Mesothelial cell of epicardium (in vitro differentiated cells): ENCODE data around the gene RAD51B. TPM values are rescaled to one million over a fixed set of nuclear protein-coding genes. Genes with fewer than 3 reads are reported as not detected.

Experiments
- DNase-seq, 2 experiments: peaks; one replicate each; pipeline ENCODE4 v3.0.0; 2021; ENCODE audit warnings: low spot score in 2 of 2; ENCODE audit not compliant: unreplicated experiment in 2 of 2
- H3K27ac Mint-ChIP-seq: 2 replicates; pipeline ENCODE4 v1.8.0; 2021; ENCODE audit warnings: mixed read lengths
- H3K27me3 Mint-ChIP-seq: 2 replicates; pipeline ENCODE4 v1.8.0; 2021; ENCODE audit warnings: low read depth, mixed read lengths
- H3K36me3 Mint-ChIP-seq: 2 replicates; pipeline ENCODE4 v1.8.0; 2021; ENCODE audit warnings: mixed read lengths
- H3K4me1 Mint-ChIP-seq: 2 replicates; pipeline ENCODE4 v1.8.0; 2021; ENCODE audit warnings: mixed read lengths
- H3K4me3 Mint-ChIP-seq: 2 replicates; pipeline ENCODE4 v1.8.0; 2021; ENCODE audit warnings: mild to moderate bottlenecking, moderate library complexity, mixed read lengths
- H3K9me3 Mint-ChIP-seq: 2 replicates; pipeline ENCODE4 v1.8.0; 2021; ENCODE audit warnings: mixed read lengths
- total RNA-seq: library from RNA; stranded (reverse); gene quantifications from 3 replicates; pipeline ENCODE4 v1.2.1, GENCODE V29; 2021
- TF ChIP-seq, protein P1 (sequence below): fragments of 200-600 bp; sonication (generic); IDR thresholded peaks from one replicate; pipeline ENCODE4 v1.5.0; 2021; ENCODE audit warnings: antibody characterized with exemption; ENCODE audit not compliant: unreplicated experiment

Gene RAD51B
- 34.7 to 38.5 TPM (median 34.8 TPM) in 3 replicates for total RNA-seq

DNA sequence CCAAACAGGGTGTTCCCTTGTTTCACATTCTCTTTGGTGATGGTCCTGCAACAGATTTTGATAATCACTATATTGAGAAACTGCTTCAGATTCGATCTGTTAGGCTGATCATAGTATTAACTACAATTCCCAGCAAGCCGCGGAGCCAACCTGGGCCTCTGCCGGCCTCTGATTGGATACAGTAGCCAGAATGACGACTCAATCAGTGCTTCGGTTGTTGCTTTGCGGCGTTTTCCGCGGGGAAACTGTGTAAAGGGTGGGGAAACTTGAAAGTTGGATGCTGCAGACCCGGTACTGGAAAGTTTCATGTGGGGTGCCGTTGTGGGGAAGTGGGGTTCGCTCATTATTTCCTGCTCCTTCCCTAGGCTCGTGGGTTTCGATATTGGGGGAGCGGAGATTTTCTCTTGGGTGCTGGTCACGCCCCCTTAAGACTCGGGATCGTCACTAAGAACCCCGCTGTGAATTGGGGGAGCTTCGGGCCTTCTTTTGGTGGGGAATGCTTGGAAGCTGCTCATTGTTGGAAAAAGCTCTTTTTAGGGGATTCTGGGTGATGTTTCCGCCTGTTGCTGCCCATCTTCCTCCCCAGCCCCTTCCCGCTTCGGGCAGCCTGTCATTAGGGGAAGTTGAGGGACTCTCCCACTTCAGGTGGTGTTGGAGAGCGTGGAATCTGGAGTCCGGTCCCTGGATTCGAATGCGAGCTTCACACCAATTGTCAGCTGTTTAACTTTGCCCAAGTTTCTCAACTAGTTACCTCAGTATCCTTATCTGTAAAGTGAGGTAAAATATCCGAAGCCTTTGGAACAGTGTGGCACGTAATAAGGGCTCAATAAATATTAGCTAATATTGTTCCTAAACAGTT, at the start of gene RAD51B:
RAD51B (plus strand) TSS at position 217 of the 859 bp plus-strand sequence.
- Mint-ChIP-seq H3K27ac (peak within 1 kb of the TSS; percentile 95), H3K4me3 (peak within 1 kb of the TSS; percentile 99), H3K4me1 (peaks cover 27% of the 10 kb centered on the region), H3K27me3 (no peaks in the 10 kb centered on the region), H3K9me3 (no peaks in the 10 kb centered on the region), H3K36me3 (no peaks in the 10 kb centered on the region)
- TF ChIP-seq, protein P1, sequence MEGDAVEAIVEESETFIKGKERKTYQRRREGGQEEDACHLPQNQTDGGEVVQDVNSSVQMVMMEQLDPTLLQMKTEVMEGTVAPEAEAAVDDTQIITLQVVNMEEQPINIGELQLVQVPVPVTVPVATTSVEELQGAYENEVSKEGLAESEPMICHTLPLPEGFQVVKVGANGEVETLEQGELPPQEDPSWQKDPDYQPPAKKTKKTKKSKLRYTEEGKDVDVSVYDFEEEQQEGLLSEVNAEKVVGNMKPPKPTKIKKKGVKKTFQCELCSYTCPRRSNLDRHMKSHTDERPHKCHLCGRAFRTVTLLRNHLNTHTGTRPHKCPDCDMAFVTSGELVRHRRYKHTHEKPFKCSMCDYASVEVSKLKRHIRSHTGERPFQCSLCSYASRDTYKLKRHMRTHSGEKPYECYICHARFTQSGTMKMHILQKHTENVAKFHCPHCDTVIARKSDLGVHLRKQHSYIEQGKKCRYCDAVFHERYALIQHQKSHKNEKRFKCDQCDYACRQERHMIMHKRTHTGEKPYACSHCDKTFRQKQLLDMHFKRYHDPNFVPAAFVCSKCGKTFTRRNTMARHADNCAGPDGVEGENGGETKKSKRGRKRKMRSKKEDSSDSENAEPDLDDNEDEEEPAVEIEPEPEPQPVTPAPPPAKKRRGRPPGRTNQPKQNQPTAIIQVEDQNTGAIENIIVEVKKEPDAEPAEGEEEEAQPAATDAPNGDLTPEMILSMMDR, result no peak
- DNase-seq, result peak; percentile 58 to 79

DNA sequence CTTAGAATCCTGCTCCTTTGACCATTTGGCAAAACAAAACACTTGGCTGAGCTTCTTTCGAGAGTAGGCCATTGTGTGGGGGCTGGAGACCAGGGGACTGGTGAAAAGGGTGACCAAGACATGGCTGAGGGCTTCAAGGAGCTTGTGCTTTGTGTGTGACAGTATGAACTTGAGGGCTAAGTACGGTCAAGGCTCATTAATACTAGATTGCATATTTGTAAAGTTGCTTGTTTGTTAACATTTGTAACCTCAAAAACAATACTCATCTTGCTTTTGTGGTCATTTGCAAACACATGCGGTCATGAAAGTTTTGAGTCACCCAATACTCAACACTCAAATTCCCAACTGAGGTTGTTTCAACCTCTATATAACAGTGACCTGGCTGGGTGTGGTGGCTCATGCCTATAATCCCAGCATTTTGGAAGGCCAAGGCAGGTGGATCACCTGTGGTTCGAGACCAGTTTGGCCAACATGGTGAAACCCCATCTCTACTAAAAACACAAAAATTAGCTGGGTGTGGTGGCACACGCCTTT, 45.7 kb upstream of the RAD51B start:
- Mint-ChIP-seq H3K4me1 (no peaks in the 10 kb centered on the region), H3K27me3 (no peaks in the 10 kb centered on the region), H3K4me3 (no peak overlapping the region), H3K36me3 (peaks cover 57% of the 10 kb centered on the region), H3K27ac (no peak overlapping the region), H3K9me3 (no peaks in the 10 kb centered on the region)
- TF ChIP-seq, protein P1, result no peak
- DNase-seq, result no peak

DNA sequence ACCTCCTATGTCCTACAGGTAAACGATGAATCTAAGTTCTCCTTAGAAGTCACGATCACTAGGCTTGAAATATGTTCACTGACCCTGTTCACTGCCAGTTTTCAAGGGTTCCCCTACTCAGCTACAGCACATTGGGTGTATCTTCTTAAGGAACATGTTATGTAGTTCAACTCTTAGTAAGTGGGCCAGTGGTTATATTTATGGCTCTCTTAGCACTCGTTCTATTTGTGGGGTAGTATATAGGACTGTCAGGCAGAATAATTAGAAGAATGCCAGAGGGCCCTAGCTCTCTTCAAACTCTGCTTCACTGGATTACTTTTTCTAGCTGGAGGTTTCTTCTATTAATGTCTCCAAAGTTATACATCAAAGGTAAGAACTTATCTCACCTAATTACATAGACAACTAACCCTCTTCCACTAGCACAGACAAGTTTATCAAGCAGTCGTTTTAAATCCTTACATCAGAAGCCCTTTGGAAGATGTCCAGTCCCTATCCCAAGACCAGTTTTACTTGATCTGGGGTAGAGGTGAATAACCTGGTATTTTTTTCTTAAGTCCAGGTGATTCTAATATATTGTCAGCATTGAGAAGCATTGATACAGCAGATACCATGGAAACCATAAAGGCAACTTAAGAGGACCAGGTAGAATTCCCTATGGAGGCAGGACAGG, 42.8 kb upstream of the RAD51B start:
- Mint-ChIP-seq H3K27ac (no peak overlapping the region), H3K9me3 (no peaks in the 10 kb centered on the region), H3K36me3 (peaks cover 51% of the 10 kb centered on the region), H3K27me3 (no peaks in the 10 kb centered on the region), H3K4me1 (no peaks in the 10 kb centered on the region), H3K4me3 (no peak overlapping the region)
- DNase-seq, result no peak
- TF ChIP-seq, protein P1, result no peak

DNA sequence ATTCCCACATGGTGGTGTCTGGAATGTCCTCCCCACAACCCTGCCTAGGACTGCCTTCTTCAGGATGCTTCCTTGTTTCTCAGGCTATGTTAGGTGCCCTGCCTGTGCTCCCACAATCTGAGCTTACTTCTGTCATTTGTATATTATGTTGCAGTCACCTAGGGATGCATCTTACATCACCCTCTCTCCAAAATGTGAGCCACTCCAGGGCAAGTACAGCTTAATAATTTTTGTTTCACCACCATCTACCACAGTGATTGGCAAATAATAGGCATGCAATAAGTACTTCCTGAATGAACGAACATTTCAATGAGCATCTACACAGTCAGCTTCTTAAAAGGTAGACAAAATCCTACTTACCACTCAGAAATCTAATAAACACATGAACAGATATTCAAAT, 40.8 kb upstream of the RAD51B start:
- Mint-ChIP-seq H3K27ac (no peak overlapping the region), H3K36me3 (peaks cover 47% of the 10 kb centered on the region), H3K9me3 (no peaks in the 10 kb centered on the region), H3K4me1 (no peaks in the 10 kb centered on the region), H3K4me3 (no peak overlapping the region), H3K27me3 (no peaks in the 10 kb centered on the region)
- TF ChIP-seq, protein P1, result no peak
- no peak for DNase-seq

GRCh38 chr14:67782090-67782489, 37.5 kb upstream of the RAD51B start:
- TF ChIP-seq, protein P1, result no peak
- no peak overlapping the region for H3K27ac Mint-ChIP-seq
- no peaks in the 10 kb centered on the region for H3K9me3 Mint-ChIP-seq
- no peak overlapping the region for H3K4me3 Mint-ChIP-seq
- no peak for DNase-seq
- no peaks in the 10 kb centered on the region for H3K4me1 Mint-ChIP-seq
- peaks cover 45% of the 10 kb centered on the region for H3K36me3 Mint-ChIP-seq
- no peaks in the 10 kb centered on the region for H3K27me3 Mint-ChIP-seq
